GM19438 (cell line): ENCODE data around the gene QTRT2.
A peak's percentile ranks its signal among the peaks of the same experiment; 100 is the strongest.

Source experiments
- ATAC-seq: cut with Tn5 transposase; IDR thresholded peaks from one replicate; pipeline ENCODE4 v1.9.1; 2021; ENCODE audit warnings: low read depth; ENCODE audit not compliant: unreplicated experiment

The QTRT2 gene

GRCh38 chr3:114076711-114077110 lies 20.2 kb downstream of the QTRT2 start:
- ATAC-seq = no peak

- ATAC-seq = no peak
Observed at GRCh38 chr3:114078126-114078525, 21.6 kb downstream of the QTRT2 start.

- no peak for ATAC-seq
Observed at GRCh38 chr3:114079761-114080160, 23.2 kb downstream of the QTRT2 start.

- no peak for ATAC-seq
Observed at GRCh38 chr3:114080201-114080600, 23.7 kb downstream of the QTRT2 start.

- no peak for ATAC-seq
Observed at GRCh38 chr3:114081037-114081436, 24.5 kb downstream of the QTRT2 start.

- ATAC-seq = no peak
Observed at GRCh38 chr3:114083112-114083511, 26.6 kb downstream of the QTRT2 start.

GRCh38 chr3:114086356-114086755 lies 29.8 kb downstream of the QTRT2 start:
- ATAC-seq = no peak

- ATAC-seq = peak; percentile 78
Observed at GRCh38 chr3:114089675-114090074, 33.1 kb downstream of the QTRT2 start.

GRCh38 chr3:114092151-114093015 lies 35.8 kb downstream of the QTRT2 start:
- ATAC-seq = no peak

- no peak for ATAC-seq
Observed at GRCh38 chr3:114093016-114093380, 36.5 kb downstream of the QTRT2 start.

GRCh38 chr3:114093596-114093995 lies 37.1 kb downstream of the QTRT2 start:
- no peak for ATAC-seq

- no peak for ATAC-seq
Observed at GRCh38 chr3:114095796-114096195, 39.3 kb downstream of the QTRT2 start.

GRCh38 chr3:114101101-114101500 lies 44.6 kb downstream of the QTRT2 start:
- ATAC-seq = no peak

- no peak for ATAC-seq
Observed at GRCh38 chr3:114103181-114103580, 46.6 kb downstream of the QTRT2 start.

GRCh38 chr3:114103858-114104257 lies 47.3 kb downstream of the QTRT2 start:
- no peak for ATAC-seq

GRCh38 chr3:114104414-114104813 lies 47.9 kb downstream of the QTRT2 start:
- no peak for ATAC-seq

- no peak for ATAC-seq
Observed at GRCh38 chr3:114108137-114108536, 51.6 kb downstream of the QTRT2 start.

GRCh38 chr3:114110439-114110838 lies 53.9 kb downstream of the QTRT2 start:
- no peak for ATAC-seq

GRCh38 chr3:114111060-114111770 lies 54.7 kb downstream of the QTRT2 start:
- ATAC-seq = no peak

GRCh38 chr3:114112696-114113095 lies 56.2 kb downstream of the QTRT2 start:
- ATAC-seq = no peak

- no peak for ATAC-seq
Observed at GRCh38 chr3:114114719-114115118, 58.2 kb downstream of the QTRT2 start.

- ATAC-seq = no peak
Observed at GRCh38 chr3:114115143-114115542, 58.6 kb downstream of the QTRT2 start.
